Natural killer cell (primary cell): ENCODE results near the gene LGALS1. TPM values are rescaled to one million over a fixed set of nuclear protein-coding genes. Genes with fewer than 3 reads are reported as not detected.

Experiments
- ATAC-seq, 3 donors: fragments of 150-1000 bp in 2 of 3; fragments of 200-7000 bp in 1 of 3; cut with Tn5 transposase; 1 replicate in 1 of 3; 2 replicates in 2 of 3; pipeline ENCODE4 v1.10.0; 2021; ENCODE audit warnings: mild to moderate bottlenecking in 2 of 3, moderate library complexity in 2 of 3
- DNase-seq, 2 donors: peaks; one replicate each; pipeline versions ENCODE4 v3.0.0 to v3.0.0-alpha.2; 2013 to 2021; ENCODE audit warnings: mixed read lengths in 1 of 2
- H3K27ac ChIP-seq: one replicate; pipeline ENCODE4 v1.5.1; 2013; ENCODE audit warnings: mild to moderate bottlenecking, low read length
- H3K27me3 ChIP-seq: one replicate; pipeline ENCODE4 v1.6.1; 2013; ENCODE audit warnings: low read length; ENCODE audit not compliant: control insufficient read depth, insufficient read depth
- H3K36me3 ChIP-seq: one replicate; pipeline ENCODE4 v1.6.1; 2013; ENCODE audit warnings: low read length; ENCODE audit not compliant: control insufficient read depth, insufficient read depth
- H3K4me1 ChIP-seq: one replicate; pipeline ENCODE4 v1.6.1; 2013; ENCODE audit warnings: low read length; ENCODE audit not compliant: control insufficient read depth, insufficient read depth
- H3K4me3 ChIP-seq: one replicate; pipeline ENCODE4 v1.5.1; 2013; ENCODE audit warnings: low read length
- H3K9me3 ChIP-seq: one replicate; pipeline ENCODE4 v1.6.1; 2013; ENCODE audit warnings: low read length; ENCODE audit not compliant: control insufficient read depth, insufficient read depth
- H3K27ac Mint-ChIP-seq, 2 donors: one replicate each; pipeline ENCODE4 v1.8.0; 2022; ENCODE audit warnings: mild to moderate bottlenecking in 2 of 2, mixed read lengths in 2 of 2, moderate library complexity in 1 of 2
- H3K27me3 Mint-ChIP-seq, 2 donors: one replicate each; pipeline ENCODE4 v1.8.0; 2022; ENCODE audit warnings: low read depth in 2 of 2, mixed read lengths in 2 of 2
- H3K36me3 Mint-ChIP-seq: one replicate; pipeline ENCODE4 v1.8.0; 2022; ENCODE audit warnings: mixed read lengths
- H3K4me1 Mint-ChIP-seq, 2 donors: one replicate each; pipeline ENCODE4 v1.8.0; 2022; ENCODE audit warnings: mixed read lengths in 2 of 2
- H3K4me3 Mint-ChIP-seq: one replicate; pipeline ENCODE4 v1.8.0; 2022; ENCODE audit warnings: mild to moderate bottlenecking, moderate library complexity, mixed read lengths
- H3K9me3 Mint-ChIP-seq, 2 donors: one replicate each; pipeline ENCODE4 v1.8.0; 2022; ENCODE audit warnings: mixed read lengths in 2 of 2
- WGBS: methylation state at CpG from one replicate; pipeline ENCODE4 v1.1.7; 2013; ENCODE audit warnings: missing lambda C conversion rate; ENCODE audit not compliant: insufficient coverage; 5-methylcytosine and 5-hydroxymethylcytosine counted together
- intact Hi-C: fragments of 100-400 bp; cut with micrococcal nuclease; formaldehyde crosslinking; loops from one replicate; pipeline ENCODE4 v1.14.2; 2022
- total RNA-seq, 4 donors: library from RNA; stranded (reverse); fragments of 120-200 nt in 1 of 4; gene quantifications; one replicate each; pipeline versions ENCODE4 v1.2.3 to v1.2.4, GENCODE V29; 2013 to 2022
- TF ChIP-seq, protein P1 (sequence below): fragments of 200-600 bp; IDR thresholded peaks from one replicate; pipeline ENCODE4 v1.8.0; 2022; ENCODE audit warnings: antibody characterized with exemption

The LGALS1 gene
- total RNA-seq, 3 donors from 2014 or later (not counting 1 experiment from before 2014, with no cell fraction given) = 195 to 218 (median 214) TPM

DNA sequence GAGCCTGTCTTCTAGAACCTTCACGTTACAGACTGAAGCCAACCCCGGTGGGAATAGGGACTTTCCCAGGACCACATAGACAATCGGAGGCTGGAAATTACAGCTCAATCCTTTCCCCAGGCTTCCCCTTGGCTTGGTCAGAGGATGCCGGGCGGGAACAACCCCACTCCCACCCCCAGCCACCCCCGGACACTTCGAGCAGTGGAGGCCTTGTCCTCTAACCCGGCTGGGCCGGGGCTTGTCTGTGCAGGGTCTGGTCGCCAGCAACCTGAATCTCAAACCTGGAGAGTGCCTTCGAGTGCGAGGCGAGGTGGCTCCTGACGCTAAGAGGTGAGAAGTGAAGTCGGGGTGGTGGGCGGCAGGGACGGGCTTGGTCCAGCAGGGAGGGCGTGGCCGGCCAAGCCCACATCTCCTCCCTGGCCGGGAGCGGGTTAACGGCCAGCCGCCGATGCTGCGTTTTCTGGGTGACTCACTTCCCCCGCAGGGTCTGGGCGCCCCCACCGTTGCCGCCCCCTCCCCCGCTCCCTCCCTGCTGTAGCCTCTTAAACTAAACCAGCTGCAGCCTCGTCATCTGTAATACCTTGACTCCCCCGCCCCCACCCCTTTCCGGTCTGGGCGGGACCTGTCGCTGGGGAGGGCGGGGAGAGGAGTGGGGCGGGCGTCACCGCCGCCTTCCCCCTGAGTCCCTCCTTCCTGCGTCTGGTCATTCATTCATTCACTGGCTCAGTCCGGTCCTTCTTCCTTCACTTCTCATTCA is 1.5 kb downstream of the LGALS1 start:
- DNase-seq (peak; percentile 91 to 95), ATAC-seq (peak; percentile 84 to 95 (median 87))
- Mint-ChIP-seq H3K27me3 (no peaks in the 10 kb centered on the region), H3K4me1 (peaks cover 34 to 69% of the 10 kb centered on the region in 2 donors), H3K4me3 (peak overlapping the region; percentile 93), H3K27ac (peak overlapping the region; percentile 94 to 97), H3K9me3 (no peaks in the 10 kb centered on the region), H3K36me3 (no peaks in the 10 kb centered on the region)
- Histone ChIP-seq H3K27ac (peak overlapping the region; percentile 97), H3K36me3 (peaks cover 5% of the 10 kb centered on the region), H3K27me3 (no peaks in the 10 kb centered on the region), H3K4me1 (peaks cover 76% of the 10 kb centered on the region), H3K9me3 (no peaks in the 10 kb centered on the region), H3K4me3 (peak overlapping the region; percentile 82)
- TF ChIP-seq, protein P1, sequence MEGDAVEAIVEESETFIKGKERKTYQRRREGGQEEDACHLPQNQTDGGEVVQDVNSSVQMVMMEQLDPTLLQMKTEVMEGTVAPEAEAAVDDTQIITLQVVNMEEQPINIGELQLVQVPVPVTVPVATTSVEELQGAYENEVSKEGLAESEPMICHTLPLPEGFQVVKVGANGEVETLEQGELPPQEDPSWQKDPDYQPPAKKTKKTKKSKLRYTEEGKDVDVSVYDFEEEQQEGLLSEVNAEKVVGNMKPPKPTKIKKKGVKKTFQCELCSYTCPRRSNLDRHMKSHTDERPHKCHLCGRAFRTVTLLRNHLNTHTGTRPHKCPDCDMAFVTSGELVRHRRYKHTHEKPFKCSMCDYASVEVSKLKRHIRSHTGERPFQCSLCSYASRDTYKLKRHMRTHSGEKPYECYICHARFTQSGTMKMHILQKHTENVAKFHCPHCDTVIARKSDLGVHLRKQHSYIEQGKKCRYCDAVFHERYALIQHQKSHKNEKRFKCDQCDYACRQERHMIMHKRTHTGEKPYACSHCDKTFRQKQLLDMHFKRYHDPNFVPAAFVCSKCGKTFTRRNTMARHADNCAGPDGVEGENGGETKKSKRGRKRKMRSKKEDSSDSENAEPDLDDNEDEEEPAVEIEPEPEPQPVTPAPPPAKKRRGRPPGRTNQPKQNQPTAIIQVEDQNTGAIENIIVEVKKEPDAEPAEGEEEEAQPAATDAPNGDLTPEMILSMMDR = no peak
- WGBS = under 1% methylated on average over 42 of the region's 42 CpGs
- intact Hi-C loops = loop anchor here (1.0 to 5.0 kb wide), 2 partner anchors 19 to 70 kb away; partner anchors contain the start of genes GGA1 and PDXP

DNA sequence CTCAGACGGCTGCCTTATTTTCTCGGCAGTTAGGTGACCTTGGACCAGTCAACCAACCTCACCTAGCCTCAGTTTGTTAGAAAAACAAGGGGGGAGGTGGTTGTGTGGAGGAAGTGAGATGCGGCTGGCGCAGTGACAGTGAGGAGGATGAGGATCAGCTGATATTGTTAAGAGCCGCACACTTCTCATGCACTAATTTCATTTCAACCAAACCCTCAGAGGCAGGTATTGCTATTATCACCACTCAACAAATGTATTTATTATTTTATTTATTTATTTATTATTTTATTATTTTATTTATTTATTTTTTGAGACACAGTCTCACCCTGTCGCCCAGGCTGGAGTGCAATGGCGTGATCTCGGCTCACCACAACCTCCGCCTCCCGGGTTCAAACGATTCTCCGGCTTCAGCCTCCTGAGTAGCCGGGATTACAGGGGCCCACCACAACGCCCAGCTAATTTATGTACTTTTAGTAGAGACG is 2.1 kb downstream of the LGALS1 start:
- peak overlapping the region; percentile 82 for H3K4me3 ChIP-seq
- no peaks in the 10 kb centered on the region for H3K36me3 Mint-ChIP-seq
- peaks cover 34 to 63% of the 10 kb centered on the region in 2 donors for H3K4me1 Mint-ChIP-seq

DNA sequence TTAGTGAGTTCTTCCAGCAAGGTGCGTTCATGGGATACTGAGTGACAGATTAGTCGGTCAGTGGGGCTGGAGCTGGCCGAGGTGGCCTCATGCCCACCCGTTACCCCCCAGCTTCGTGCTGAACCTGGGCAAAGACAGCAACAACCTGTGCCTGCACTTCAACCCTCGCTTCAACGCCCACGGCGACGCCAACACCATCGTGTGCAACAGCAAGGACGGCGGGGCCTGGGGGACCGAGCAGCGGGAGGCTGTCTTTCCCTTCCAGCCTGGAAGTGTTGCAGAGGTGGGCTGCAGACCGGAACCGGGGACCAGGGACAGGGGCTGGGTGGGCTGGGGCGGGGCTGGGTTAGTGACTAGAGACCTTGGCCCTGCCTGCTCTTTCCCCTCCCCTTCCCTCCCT is 2.9 kb downstream of the LGALS1 start:
- 74% methylated on average over 15 of the region's 18 CpGs for WGBS
- TF ChIP-seq, protein P1 = no peak
- no peaks in the 10 kb centered on the region for H3K9me3 ChIP-seq
- peaks cover 34 to 61% of the 10 kb centered on the region in 2 donors for H3K4me1 Mint-ChIP-seq
- no peaks in the 10 kb centered on the region for H3K27me3 Mint-ChIP-seq
- H3K9me3 Mint-ChIP-seq = no peaks in the 10 kb centered on the region
- H3K4me1 ChIP-seq = peaks cover 61% of the 10 kb centered on the region
- H3K27ac Mint-ChIP-seq = peak overlapping the region; percentile 94 to 97
- no peaks in the 10 kb centered on the region for H3K27me3 ChIP-seq
- H3K4me3 Mint-ChIP-seq = no peak overlapping the region
- intact Hi-C loops = loop anchor here (5.0 kb wide), 1 partner anchor 71 kb away; the partner anchor contains the start of gene GGA1
- no peak for ATAC-seq
- no peak for DNase-seq
- no peak overlapping the region for H3K4me3 ChIP-seq
- peaks cover 5% of the 10 kb centered on the region for H3K36me3 ChIP-seq
- H3K36me3 Mint-ChIP-seq = no peaks in the 10 kb centered on the region
- peak overlapping the region; percentile 97 for H3K27ac ChIP-seq

More for the DNA sequence above, 2.1 kb downstream of the LGALS1 start:
- ATAC-seq = peak; percentile 41 to 69 (median 56)
- H3K27ac ChIP-seq = peak overlapping the region; percentile 97
- 54% methylated on average over 11 of the region's 15 CpGs for WGBS
- no peak for DNase-seq
- peak overlapping the region; percentile 93 for H3K4me3 Mint-ChIP-seq
- H3K27me3 ChIP-seq = no peaks in the 10 kb centered on the region
- peaks cover 70% of the 10 kb centered on the region for H3K4me1 ChIP-seq
- TF ChIP-seq, protein P1 = no peak
- no peaks in the 10 kb centered on the region for H3K9me3 ChIP-seq
- H3K27me3 Mint-ChIP-seq = no peaks in the 10 kb centered on the region
- H3K36me3 ChIP-seq = peaks cover 5% of the 10 kb centered on the region
- intact Hi-C loops = loop anchor here (1.0 to 5.0 kb wide), 2 partner anchors 19 to 70 kb away; partner anchors contain the start of genes GGA1 and PDXP
- no peaks in the 10 kb centered on the region for H3K9me3 Mint-ChIP-seq
- H3K27ac Mint-ChIP-seq = peak overlapping the region; percentile 94 to 97
